HG03175 (cell line): ENCODE data around the gene ADAM22.

Experiments used
- ATAC-seq: cut with Tn5 transposase; IDR thresholded peaks from one replicate; pipeline ENCODE4 v1.9.1; 2021; ENCODE audit warnings: mild to moderate bottlenecking, moderate library complexity; ENCODE audit not compliant: unreplicated experiment

ADAM22 gene

DNA sequence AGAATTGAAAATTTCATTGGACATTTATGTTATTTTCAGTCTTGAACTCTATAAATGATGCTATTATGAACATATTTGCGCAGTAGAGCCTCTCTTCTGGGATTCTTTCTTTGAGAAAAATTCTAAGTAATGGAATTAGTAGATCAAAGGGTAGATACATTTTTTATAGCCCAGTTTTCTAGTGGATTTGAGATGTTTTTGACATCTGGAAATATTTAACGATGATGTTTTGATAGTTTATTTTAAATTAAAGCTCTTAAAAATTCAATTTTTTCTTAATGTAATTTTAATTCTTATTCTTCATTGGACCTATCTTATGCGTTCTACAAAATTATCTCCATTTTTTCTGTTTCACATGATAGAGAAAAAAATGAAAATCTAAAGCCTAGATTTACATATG is 103.0 kb downstream of the ADAM22 start:
- no peak for ATAC-seq

DNA sequence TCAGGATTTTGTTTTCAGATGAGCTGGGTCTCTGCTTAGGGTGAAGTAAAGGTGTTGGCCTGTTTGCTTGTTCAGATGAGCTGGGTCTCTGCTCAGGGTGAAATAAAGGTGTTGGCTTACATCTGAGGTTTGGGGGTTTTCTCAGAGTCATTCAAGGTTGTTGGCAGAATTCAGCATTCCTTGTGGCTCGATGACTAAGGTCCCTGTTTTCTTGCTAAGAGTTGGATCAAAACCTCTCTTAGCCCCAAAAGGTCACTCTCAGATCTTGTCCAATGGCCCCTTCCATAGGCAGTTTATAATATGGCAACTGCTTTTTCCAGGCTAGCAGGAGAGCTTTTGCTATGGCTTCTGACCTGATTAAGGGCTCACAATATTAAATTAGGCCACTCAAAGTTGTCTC is 106.6 kb downstream of the ADAM22 start:
- no peak for ATAC-seq

DNA sequence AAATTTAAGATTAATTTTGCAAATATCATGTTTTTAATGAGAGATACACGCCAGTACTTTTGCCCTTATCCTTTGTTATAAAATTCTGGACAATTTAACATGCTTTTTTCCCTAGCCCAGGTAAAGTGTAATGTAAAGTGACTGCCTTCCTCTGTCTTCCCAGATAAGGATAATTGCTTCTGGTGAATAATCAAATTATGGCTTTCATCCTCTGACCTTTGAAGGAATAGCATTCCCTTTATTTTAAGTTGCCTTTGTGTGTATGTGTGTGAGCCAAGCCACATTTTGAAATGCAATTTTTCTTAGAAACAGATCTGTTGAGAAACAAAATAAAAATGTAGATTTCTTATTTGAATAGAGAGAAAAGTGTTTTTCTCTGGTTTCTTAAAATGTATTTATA is 107.5 kb downstream of the ADAM22 start:
- no peak for ATAC-seq

DNA sequence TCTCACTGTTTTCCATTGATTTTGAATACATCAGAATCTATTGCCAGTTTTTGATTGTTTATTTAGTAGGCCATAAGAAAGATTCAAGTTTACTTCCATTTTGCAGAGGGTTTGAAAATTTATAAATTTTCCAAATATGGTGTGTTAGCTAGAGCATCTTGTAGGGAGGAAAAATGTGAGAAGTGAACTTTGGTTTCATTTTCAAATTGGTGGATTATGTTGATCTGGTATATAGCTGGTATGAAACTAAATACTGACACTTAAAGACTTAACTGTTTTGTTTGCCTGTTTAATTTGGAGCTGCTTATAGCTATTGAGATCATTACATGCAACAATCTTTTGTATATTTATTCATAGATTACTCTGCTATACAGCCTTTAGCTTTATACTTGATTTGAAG is 108.1 kb downstream of the ADAM22 start:
- ATAC-seq, result peak; percentile 41

- ATAC-seq, result no peak
These were observed 108.8 kb downstream of the ADAM22 start for GRCh38 chr7:88042803-88043202.

- ATAC-seq, result no peak
These were observed 110.0 kb downstream of the ADAM22 start for GRCh38 chr7:88044069-88044468.

GRCh38 chr7:88046839-88047573 is 113.0 kb downstream of the ADAM22 start:
- no peak for ATAC-seq

- no peak for ATAC-seq
These were observed 123.6 kb downstream of the ADAM22 start for GRCh38 chr7:88057655-88058054.

DNA sequence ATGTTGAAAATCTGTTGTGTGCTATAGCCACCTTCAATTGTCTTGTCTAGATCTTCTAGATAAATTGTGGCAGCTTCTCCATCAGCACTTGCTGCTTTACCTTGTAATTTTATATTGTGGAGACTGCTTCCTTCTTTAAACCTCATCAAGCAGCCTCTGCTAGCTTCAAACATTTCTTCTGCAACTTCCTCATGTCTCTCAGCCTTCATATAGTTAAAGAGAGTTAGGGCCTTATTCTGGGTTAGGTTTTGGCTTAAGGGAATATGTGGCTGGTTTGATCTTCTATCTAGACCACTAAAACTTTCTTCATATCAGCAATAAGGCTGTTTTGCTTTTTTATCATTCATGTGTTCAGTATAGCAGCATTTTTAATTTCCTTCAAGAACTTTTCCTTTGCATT is 128.2 kb downstream of the ADAM22 start:
- ATAC-seq, result no peak

DNA sequence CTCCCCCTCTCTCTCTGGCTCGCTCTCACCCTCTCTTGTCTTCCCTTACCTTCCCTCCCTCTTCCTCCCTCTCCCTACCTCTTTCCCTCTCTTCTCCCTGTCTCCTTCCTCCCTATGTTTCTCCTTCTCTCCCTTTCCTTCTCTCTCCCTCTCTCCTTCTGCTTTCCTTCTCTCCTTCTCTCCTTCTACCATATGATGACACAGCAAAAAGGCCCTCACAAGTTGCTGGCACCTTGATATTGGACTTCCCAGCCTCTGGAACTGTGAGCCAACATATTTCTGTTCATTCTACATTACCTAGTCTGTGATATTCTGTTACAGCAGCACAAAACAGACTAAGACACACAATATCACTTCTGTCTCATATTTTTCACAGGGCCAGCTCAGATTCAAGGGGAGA is 135.0 kb downstream of the ADAM22 start:
- ATAC-seq, result no peak

DNA sequence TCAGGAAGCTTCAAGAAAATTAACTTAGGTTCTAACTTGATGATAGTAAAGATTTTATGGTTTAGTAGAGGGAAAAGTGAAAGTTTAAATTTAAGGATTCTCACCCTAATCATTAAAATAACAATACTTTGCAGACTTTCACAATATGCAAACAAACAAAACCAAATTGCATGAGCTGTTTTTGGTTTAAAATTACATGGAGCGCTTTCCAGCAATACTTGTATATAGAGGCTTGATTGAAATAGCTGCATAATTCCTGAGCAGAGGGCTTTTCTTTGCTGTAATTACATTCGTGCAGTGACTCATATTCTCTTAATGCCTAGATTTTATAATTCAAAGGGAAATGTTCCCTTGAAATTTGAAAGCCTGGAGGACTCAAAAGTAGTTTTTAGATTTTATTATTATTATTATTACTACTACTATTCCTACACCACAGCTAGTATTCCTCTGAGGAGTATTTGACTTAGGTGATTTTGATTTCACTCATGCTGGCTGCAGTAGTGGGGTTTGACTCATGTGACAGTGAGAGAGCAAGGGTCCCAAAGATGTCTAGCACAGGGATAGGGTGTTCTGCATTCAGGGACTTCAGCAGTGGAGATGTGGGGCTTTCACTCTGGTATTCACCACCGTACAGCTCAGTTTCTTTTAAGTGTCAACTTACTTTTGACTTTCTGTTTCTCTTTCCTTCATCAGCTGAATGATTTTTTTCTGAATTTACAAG is 138.1 kb downstream of the ADAM22 start:
- peak; percentile 85 for ATAC-seq

GRCh38 chr7:88072715-88073055 is 138.6 kb downstream of the ADAM22 start:
- no peak for ATAC-seq

DNA sequence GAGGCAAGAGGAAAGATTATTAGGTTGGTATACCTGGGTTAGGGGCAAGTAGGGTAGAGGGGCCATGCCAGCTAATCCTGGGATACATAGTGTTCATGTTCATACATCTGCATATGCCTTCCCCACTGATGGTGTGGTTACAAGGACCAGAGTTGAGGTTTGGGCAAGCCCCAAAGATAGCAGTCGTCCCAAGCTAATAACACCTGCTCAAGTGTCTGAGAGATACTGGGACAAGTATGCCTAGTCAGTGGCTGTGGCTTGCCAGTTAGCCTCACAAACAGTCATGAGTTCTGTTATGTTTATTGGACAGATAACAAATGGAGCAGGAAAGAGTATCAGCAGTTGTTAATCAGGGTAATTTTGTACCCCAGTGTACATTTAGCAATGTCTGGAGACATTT is 139.6 kb downstream of the ADAM22 start:
- no peak for ATAC-seq

DNA sequence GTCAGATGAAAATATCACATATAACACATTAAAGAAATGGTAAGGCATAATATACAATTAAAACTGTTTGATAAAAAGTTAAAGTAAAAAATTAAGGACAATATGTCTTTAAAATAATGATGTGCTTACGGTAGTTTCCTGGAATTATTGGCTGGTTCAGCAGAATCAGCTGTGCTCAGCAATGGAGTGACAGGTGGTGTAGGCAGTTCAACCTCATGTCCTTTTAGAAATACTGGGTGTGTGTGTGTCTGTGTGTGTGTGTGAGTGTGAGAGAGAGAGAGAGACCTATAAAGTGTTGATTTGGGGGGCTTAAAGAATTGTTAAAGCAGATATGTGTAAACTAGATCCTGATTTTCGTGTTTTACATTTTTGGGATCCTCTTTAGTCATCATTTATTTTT is 141.2 kb downstream of the ADAM22 start:
- ATAC-seq, result no peak

- ATAC-seq, result no peak
These were observed 149.8 kb downstream of the ADAM22 start for GRCh38 chr7:88083883-88084282.

GRCh38 chr7:88089561-88089960 is 155.5 kb downstream of the ADAM22 start:
- ATAC-seq, result no peak

DNA sequence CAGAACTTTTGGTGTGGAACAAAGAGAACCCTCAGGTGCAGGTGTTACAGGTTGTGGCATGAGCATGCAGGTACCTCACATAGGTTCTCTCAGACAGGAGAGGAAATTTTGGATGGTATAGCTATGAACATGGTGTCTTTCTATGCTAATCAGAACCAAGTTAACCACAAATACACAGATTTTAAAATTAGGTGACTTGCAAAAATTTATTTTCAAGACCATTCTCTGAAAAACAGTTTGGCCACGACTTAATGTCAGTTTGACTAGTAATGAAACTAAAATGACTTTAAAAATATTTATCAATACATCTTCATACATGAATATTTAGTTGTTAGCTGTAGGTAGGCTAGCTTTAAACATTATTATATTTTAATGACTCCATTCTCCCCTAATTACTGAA is 156.2 kb downstream of the ADAM22 start:
- no peak for ATAC-seq

- peak; percentile 69 for ATAC-seq
These were observed 156.6 kb downstream of the ADAM22 start for GRCh38 chr7:88090671-88091070.

- ATAC-seq, result no peak
These were observed 158.1 kb downstream of the ADAM22 start for GRCh38 chr7:88091988-88092675.

GRCh38 chr7:88092676-88092999 is 158.6 kb downstream of the ADAM22 start:
- no peak for ATAC-seq

- ATAC-seq, result no peak
These were observed 167.7 kb downstream of the ADAM22 start for GRCh38 chr7:88101769-88102168.

GRCh38 chr7:88102675-88103074 is 168.6 kb downstream of the ADAM22 start:
- no peak for ATAC-seq
